Activated CD4-positive, alpha-beta T cell treated with anti-CD3 and anti-CD28 coated beads, Interleukin-10, Interleukin-2, amounts not matched to agents 100 ng/mL and 50 ng/mL, durations not matched to agents 16 hours and 8 hours (primary cell): ENCODE measurements around the gene INHBB.

ENCODE experiments used
- DNase-seq: peaks from one replicate; pipeline ENCODE4 v3.0.0-alpha.2; 2020

The INHBB gene

DNA sequence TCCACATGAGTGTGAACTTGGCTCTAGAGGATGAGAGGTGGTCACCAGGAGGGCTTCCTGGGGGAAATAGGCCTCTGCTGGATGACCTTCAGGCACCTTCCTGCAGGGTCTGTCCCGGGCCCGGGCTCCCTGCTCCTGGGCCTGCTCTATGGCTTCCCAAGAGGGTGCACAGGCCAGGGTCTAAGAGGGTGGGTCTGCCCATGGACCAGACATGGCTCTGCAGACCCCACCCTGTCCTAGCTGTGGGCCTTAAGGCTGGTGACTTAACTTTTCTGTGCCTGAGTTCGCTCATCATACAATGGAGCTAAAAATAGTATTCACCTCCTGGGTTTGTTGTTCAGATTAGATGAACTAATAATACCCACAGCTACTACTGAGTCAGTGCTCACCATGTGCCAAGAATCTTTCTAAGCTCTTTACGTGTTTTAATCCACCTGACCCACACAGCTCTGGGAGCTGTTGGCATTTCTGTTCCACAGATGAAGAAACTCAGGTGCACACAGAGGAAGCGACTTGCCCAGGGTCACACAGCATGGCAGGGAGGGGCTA, 14.4 kb downstream of the INHBB start:
- no peak for DNase-seq

DNA sequence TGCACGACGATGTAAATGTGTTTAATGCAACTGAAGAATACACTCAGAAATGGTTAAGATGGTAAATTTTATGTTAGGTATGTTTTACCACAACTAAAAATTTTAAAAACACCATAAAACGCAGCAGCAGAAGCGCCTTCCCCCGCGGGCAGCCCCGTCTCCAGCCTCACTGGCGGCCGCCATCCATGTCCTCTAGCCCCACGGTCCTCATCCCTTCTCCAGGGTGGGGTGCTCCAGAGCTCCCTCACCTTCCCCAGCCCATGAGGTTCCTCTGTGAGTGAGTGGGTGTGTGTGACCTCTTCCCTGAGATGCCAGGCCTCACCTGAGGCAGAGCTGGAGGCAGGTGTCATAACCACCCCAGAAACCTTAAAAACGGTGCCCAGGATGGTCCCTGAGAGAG, 17.0 kb downstream of the INHBB start:
- no peak for DNase-seq

DNA sequence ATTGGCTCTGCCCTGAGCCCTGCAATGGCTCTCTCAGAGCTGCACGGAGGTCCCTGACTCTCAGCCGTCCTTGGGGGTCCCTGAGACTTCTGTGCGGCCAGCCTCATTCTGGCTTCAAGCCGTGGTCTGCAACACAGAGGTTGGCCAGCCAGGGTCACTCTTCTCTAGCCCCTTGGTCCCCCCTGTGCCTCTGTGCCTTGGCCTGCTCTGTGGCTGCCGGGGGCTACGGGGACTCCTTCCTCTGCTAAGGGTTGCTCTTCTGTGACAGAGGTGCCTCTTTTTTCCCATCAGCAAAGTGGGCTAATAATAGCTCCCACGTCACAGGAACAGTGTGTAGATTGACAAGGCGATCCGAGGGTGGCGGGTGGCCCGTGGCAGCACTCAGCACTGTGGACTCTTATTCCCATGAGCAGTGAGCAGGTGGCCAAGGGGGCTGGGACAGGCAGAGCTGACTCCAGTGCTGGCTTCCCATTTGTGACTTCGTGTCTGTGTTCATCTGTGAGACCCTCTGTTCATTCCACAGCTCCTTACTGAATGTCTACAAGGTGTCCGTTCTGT, 19.4 kb downstream of the INHBB start:
- no peak for DNase-seq

DNA sequence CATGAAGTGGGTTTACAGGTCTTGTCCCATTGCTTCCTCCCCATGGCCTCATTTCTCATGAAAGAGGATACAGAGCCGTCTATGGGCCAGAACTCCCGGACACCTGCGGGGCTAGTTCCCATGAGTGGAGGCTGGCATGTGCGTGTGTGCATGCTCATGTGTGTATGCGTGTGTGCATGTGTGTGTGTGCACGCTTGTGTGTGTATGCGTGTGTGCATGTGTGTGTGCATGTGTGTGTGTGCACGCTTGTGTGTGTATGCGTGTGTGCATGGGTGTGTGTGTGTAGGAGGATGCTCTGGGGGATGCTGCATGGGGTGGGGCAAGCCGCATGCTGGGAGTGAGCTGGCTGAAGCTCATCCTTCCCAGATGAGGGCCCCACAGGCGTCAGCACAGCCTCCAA, 20.8 kb downstream of the INHBB start:
- DNase-seq, result no peak

DNA sequence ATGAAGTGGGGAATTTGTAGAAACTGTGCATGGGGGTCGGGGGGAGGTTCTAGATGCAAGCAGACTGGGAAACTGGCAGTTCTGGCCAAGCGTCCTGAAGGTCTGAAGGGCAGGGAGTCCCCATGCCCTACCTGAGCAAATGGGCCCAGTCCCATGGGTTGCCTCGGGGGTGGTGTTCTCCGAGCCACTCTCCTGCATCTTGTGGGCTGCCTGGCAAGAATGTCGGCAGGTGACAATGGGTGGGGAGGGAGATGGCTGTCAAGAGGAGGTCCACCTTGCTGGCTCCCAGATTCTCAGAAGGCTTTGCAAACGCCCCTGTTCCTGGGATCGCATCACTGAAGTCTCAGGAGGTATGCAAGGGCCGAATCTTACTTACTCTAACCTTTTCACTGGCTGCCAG, 21.3 kb downstream of the INHBB start:
- no peak for DNase-seq

DNA sequence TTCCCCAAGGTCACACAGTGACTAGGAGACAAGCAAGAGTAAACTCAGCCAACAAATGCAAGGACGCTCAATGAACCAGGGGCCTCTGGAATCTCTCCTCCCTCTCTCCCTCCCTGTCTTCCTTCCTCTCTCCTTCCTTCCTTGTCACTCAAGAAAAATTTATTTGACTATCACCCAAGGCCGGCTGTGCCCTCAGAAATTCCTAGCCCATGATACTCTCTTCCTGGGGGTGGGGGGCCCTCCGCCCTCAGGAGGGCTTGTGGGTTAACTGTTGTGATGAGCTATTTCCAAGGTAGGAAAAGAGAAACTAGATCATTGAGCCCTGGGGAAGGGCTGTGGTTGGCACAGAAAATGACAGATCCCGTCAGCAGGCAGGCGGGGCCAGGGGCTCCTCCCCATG, 21.7 kb downstream of the INHBB start:
- DNase-seq, result no peak

DNA sequence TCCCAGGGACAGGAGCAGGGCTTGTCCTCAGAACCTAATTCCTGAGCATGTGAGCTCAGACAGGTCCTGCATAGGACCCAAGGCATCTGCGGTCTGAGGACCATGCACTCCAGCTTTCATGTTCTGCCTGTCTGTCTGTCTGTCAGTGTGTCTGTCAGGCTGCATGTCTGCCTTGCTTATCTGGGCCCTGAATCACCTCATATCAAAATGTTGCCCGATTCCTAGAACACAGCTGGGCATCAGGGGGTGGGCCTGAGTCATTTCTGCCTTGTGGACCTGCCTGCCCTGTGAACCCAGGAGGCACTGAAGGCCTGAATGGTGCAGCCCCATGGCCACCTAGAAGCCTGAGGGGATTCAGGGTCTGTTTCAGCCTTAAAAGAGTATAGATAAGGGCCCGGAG, 22.1 kb downstream of the INHBB start:
- no peak for DNase-seq

DNA sequence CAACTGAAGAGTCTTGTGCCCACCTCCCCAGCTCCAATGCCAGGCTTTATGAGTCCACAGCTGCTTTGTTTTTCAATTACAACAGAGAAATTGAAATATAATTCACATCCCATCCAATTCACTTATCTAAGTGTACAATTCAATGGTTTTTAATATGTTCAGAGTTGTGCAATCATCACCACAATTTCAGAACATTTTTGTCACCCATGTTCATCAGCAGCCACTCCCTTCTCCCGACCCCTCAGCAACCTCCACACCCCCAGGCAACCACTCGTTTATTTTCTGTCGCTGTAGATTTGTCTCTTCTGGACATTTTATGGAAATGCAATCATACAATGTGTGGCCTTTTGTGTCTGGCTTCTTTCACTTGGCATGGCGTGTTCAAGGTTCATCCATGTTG, 23.3 kb downstream of the INHBB start:
- DNase-seq, result no peak

DNA sequence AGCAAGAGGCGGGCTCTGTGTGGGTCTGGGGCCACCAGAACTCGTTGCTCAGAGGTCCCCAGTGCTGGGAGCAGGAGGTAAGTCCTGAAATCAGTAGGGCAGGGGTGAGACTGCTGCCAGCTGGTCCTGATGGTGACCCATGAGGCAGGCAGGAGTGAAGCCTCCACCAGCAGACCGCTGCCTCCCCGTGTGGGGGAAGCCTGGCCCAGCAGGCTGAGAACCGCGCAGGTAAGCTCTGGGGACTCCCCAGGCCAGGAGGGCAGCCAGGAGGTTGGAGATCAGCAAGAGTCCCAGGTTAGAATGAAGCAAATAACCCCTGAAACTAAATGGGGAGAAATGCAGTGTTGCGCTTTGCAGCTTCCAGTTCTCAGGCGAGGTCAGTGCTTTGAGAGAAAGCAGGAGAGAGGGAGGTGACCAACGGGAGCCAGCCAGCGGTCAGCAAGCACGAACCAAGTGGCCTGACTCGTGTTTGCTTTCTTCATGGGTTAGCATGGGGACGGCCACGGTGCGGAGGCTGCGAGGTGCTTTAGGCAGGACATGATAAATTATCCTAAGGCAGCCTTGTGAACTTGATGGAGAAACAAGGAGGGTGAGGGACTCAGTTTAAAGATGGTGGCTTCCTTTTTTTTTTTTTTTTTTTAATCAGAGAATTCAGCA, 26.2 kb downstream of the INHBB start:
- no peak for DNase-seq

DNA sequence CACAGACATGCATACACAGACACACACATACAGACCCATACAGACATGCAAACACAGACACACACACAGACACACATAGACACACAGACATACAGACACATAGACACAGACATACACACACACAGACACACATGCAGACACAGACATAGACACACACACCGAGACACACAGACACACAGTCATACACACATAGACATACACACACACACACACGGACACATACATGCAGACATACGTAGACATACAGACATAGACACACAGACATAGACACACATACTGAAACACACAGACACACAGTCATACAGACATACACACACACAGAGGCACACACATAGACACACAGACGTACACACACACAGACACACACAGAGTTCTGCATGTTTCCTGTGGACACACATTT, 26.9 kb downstream of the INHBB start:
- no peak for DNase-seq

DNA sequence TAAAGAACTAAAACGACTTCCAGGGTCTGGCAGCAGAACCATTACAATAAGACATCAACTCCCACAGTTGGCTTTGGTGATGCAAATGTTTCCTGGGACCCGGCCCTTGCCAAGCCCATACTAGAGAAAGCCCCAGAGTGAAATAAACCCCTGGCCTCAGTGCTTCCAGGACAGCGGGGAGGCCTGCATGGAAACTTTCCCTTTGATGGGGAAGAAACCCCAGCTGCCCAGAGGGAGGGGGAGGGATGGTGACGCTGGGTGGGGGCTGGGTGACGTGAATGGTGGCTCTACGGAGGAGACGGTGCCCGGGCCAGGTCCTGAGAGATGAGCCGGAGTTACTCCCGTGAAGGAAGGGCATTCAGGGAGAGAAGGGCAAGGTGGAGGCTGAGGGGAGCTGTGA, 27.5 kb downstream of the INHBB start:
- no peak for DNase-seq

DNA sequence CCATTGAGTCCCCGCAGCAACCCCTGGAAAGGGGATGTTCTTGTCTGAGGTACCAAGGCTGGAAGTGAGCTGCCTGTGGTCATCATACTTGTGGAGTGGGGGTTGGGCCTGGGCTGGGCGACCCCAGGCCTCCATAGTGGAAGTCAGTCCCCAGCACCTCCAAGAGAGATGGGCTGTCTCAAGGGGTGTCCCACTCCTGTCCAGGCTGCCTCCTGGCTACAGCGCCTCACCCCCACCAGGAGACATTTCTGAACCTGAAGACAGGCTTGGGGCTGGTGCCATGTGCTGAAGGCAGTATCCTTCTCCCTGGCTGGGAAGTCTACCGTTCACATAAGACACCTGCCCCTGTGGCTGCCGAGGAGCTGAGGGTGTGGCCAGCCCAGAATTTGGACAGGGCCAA, 28.9 kb downstream of the INHBB start:
- no peak for DNase-seq

DNA sequence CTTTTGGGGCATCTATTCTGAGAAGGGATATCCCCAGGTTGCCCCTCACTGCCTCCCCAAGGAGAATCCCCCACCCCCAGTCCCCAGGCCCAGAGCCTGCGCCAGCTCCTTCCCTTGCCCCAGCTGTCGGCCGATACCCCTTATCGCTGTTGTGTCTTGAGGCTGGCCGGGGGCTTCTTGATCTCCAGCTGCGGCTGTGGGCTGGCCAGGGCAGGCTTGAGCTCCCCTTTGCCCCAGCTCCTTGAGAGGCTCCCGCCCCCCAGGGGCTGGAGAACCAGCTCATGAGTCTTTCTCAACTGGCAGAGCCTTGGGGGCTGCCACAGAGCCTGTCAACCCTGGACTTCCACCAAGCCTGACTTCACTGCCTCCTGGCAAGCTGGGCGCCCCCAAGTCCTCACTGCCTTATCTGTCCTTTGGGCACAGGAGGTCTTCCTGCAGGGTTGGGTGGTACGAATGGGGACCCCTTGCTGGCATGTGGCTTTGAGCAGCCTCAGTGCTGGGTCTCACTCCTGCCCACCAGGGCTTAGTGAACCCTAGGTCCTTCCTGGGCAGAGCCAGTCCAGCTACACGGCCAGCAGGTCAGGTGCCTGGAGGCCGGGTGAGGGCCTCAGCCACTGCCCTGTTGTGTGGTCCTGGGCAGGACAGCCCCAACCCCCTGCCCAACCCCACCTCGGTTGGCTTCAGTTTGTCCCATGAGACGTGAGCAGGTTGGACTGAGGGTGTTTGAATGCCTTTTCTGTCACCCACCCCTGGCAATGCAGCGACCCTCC, 29.5 kb downstream of the INHBB start:
- DNase-seq, result no peak

DNA sequence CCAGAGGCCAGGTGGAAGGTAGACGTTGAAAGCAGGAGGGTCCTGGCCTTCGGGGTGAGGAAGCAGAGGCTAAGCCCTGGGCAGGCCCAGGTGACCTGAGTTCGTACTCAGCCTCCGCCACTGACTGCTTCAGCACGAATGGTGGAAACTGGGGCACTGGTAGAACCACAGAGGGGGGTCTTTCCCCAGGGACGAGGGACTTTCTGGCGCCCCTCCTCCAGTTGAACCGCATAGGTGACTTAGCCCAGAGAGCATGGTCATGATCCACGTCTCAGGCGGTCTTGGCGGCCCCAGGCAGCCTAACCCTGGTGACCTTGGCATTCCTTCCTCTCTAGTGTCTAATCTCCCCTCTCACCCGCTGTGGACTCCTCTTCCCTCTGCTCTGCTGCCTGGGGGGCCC, 30.2 kb downstream of the INHBB start:
- no peak for DNase-seq

DNA sequence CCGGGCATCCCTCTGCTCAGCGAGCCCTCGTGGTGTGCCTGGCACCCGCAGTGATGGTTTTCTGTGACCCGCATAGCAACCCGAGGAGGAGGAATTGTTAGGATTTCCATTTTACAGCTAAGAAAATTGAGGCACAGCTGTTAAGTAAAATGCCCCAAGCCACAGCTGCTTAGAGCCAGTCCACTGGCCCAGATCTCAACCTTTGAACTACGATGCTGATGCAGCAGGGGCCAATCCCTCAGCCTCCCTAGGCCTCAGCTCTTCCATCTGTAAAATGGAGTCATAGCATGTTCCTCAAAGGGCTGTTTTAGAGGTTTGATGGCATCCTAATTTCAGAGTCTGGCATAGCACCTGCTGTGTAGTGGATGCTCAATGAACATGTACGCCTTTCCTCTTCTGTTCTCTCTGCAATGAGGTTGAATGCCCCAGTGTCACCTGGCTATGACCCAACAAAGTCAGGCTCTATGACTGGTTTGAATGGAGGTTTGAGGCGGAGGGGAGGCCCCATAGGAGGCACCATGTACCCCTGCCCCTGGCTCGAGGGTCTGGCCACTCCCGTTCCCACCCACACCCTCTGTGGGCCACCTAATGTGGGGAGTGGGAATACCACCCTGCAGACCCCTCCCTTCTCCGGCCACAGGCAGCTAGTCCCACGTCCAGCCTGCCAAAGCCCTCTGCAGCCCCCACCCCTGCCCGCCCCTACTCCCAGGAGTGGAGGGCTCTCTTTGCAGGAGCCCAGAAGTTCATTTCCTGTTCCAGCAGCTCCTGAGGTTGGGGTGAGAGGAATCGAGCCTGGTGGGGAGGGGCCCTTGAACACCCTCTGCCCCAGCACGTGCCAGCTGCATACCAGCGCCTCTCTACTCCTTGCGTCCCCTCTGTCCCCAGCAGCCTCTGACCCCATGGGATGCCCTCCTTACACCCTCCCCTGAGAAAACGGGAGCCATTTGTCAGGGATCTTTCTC, 31.0 kb downstream of the INHBB start:
- DNase-seq, result no peak

DNA sequence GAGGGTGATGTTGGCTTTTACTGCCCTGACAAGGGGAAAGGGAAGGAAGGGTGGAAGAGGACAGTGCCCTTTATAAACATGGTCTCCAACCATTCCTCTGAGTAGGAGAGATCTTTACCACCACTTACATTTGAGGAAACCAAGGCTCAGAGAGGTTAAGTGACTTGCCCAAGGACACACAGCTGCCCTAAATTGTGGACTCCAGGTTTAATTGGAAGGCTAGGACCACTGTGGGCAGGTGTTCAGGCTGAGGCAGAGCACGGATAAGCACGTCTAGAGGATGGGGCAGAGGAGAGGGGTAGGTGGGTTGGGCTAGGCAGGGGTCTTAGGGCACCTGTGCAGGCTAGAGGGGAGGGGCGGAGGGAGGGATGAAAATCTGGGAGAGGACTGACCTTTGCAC, 32.7 kb downstream of the INHBB start:
- no peak for DNase-seq

DNA sequence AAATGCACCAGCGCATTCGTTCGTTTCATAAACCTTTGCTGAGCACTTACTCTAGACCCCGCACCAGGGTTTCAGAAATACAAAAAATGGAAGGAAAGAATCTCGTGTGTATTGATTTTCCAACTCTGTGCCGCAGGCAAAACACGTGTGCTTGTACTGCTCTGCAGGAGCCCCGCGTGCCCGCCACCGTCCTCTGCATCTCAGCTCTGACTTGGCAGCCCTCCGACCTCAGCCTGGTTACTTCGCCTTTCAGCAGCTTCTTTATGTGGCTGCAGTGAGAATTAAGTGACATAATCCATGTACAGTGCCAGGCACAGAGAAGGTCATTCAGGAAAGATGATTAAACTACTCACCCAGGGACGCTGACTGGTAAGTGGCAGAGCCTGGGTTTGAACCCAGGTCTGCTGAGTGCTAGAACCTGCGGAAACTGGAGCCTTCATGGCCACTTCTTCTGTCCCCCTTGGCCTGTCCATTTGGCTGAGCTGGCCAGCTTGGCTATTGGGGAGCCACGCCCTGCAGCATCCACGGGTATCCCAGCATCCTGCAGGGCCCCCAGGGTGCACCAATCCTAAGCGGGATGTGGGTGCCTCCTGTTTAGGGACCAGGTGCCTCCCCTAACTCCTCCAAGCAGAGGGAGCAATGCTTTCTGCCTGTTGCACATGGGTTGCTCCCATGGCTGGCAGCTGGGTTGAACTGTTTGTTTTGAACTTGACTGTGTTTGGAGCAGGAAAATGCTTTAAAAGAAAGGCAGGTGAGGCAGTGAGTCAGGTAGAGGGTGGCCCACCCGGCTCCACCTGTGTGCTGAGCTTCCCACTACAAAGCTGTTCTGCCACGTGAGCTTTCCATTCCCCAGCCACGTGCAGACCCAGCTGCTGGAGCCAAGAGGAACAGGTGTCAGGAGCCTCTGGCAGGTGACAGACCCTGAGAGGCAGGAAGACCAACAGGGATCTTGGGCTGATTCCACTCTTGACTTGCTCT, 34.3 kb downstream of the INHBB start:
- DNase-seq, result no peak

DNA sequence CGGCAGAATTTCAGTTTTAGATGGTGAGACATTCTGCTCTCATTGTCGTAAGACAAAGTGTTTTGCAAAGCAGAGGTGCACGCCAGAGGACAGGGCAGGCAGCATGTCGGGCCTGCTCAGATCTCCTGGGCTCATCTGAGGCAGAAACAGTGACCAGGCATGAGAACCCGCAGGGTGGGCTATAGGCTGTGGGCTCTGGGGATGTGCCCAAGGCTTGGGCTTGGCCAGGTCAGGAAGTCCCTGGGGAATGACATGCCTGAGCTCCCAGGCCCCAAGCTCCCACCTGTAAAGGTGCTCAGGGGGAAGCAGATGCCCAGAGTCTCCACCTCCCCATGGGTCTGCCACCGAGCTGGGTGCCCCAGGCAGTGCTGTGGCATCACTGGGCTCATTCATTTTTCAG, 35.3 kb downstream of the INHBB start:
- DNase-seq, result no peak

DNA sequence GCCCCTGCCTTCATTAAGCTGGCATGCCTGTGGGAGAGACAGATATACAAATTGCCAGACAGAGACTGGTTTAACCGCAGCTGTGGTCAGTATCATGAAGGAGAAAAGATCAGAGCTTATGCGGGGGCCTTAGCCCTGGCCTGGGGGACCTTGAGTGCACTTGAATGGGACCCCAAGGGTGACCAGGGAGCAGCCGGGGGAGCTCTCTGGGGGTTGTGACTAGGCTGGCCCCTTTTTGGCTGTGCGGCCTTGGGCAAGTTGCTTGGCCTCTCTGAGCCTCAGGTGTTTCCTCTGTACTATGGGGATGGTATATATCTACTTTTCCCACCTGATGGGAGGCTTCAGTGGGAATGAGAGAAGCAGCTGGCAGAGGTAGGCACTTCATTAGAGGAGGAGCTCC, 35.7 kb downstream of the INHBB start:
- DNase-seq, result no peak

DNA sequence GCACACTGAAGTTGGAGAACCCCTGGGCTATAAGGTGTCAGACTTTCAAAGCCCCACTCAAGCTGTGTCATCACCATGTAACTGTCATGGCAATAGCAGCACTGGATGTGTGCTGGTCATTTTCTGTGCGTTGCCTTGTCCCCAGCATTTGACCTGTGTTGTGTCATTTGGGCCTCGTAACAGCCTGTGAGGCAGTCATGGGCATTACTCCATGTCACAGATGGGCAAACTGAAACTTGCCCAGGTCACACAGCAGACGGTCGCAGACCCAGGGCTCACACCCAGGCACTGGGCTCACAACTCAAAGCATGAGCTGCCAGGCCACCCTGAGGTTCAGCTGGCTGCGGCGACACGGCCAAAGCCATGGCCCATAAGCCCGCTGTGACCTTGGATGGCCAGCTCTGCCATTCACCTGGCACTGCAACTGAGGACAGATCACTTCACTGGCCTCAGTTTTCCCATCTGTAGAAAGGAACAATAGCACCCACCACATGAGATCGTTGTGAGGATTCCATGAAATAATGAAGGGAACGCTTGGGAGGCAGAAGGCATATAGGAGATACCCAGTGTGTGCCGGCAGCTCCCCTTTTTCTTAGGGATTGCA, 36.7 kb downstream of the INHBB start:
- DNase-seq, result no peak

DNA sequence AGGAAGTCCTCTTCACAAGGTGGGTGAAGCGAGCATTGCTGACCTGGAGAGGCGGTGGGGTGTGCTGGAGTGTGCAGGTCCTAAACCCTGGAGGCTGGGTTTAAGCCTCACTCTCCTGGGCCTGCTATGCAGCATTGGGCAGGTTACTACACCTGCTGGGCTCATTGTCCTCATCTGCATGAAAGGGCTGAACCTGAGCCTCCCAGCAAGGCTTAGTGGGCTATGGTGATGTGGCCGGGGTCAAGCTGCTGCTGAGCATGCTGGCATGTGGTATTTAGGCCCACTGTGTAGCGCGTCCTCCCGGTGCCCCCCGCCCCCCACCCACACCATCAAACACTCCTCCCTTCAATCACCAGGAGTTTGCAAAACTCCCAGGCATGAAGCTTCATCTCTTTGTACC, 37.3 kb downstream of the INHBB start:
- DNase-seq, result no peak
